Measurements from ENCODE around the gene KCNA3. TPM values are rescaled to one million over a fixed set of nuclear protein-coding genes. Genes with fewer than 3 reads are reported as not detected.

The KCNA3 gene
- total RNA-seq, 3 donors from 2014 or later: 1.5 to 2.7 (median 1.9) TPM

DNA sequence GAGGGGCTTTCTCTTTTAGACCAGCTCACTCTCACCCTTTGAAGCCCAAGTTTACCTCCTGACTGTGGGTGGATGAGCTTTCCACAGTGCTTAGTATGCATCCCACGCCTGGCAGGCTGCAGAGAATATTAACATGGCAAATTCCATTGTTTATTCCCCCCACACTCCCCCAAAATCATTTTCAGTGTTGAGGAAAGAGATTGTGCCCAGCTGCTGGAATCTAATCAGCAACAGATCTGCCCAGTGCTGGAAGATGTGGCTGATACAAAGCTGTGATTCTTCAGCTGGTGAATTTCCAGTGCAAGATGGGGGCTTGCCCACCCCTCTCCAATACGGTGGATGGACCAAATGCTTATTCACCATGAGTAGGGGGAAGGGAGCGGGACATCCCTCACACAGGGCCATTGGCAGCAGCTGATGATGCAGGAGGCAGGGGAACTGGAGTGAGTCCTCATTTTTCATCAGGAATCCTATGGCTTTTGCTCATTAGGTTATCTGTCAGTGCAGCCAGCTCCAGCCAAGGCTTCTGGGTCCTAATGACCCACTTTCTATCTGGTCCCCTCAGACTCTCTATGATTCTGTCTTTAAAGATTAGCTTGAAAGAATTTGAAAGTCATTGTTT, 39.7 kb upstream of the KCNA3 start:
- no peak overlapping the region for H3K4me3 ChIP-seq
- DNase-seq (no peak), ATAC-seq (no peak)
- TF ChIP-seq CTCF (IDR thresholded peaks at IDR 0.05): no peak
- H3K36me3 ChIP-seq (ENCODE audit: low read depth): no peaks in the 10 kb centered on the region
- H3K4me1 ChIP-seq (ENCODE audit: low read depth): no peaks in the 10 kb centered on the region
- intact Hi-C loops (cut with DNase I, micrococcal nuclease): no loop called here
- H3K9me3 ChIP-seq: no peaks in the 10 kb centered on the region

- intact Hi-C loops (cut with DNase I, micrococcal nuclease): no loop called here
- Histone ChIP-seq H3K4me3 (no peak overlapping the region), H3K36me3 (ENCODE audit: low read depth) (no peaks in the 10 kb centered on the region), H3K4me1 (ENCODE audit: low read depth) (no peaks in the 10 kb centered on the region), H3K9me3 (no peaks in the 10 kb centered on the region)
- no peak for TF ChIP-seq CTCF (IDR thresholded peaks at IDR 0.05)
- DNase-seq: no peak
- no peak for ATAC-seq
These were observed 38.5 kb upstream of the KCNA3 start for GRCh38 chr1:110713221-110713620.

DNA sequence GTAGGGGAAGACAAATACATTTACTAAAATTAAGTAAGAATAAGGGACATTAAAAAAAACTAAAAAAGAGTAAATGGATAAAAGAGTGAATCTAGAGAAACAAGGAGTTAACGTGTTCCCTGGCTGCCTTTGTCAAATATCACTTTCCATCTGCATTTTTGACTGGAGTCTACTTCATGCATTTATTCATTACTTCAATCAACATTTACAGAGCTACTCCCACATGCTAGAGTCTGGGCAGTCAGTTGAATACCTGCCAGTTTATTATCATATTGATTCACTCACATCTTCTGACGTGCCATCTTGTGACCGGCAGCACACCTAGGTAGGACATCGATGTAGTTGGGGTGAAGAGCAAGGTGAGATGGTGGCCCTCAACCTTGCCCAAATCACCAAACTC, 35.6 kb upstream of the KCNA3 start:
- no peak for TF ChIP-seq CTCF (IDR thresholded peaks at IDR 0.05)
- no peak for ATAC-seq

GRCh38 chr1:110708974-110709440, 34.3 kb upstream of the KCNA3 start:
- intact Hi-C loops (cut with DNase I, micrococcal nuclease): no loop called here
- Histone ChIP-seq H3K4me1 (ENCODE audit: low read depth) (no peaks in the 10 kb centered on the region), H3K9me3 (no peaks in the 10 kb centered on the region), H3K4me3 (no peak overlapping the region), H3K36me3 (ENCODE audit: low read depth) (no peaks in the 10 kb centered on the region)
- no peak for DNase-seq
- ATAC-seq: no peak
- no peak for TF ChIP-seq CTCF (IDR thresholded peaks at IDR 0.05)

More for the DNA sequence above, 35.6 kb upstream of the KCNA3 start:
- no peaks in the 10 kb centered on the region for H3K9me3 ChIP-seq
- no peaks in the 10 kb centered on the region for H3K4me1 ChIP-seq (ENCODE audit: low read depth)
- DNase-seq: no peak
- intact Hi-C loops (cut with DNase I, micrococcal nuclease): no loop called here
- H3K4me3 ChIP-seq: no peak overlapping the region
- H3K36me3 ChIP-seq (ENCODE audit: low read depth): no peaks in the 10 kb centered on the region

DNA sequence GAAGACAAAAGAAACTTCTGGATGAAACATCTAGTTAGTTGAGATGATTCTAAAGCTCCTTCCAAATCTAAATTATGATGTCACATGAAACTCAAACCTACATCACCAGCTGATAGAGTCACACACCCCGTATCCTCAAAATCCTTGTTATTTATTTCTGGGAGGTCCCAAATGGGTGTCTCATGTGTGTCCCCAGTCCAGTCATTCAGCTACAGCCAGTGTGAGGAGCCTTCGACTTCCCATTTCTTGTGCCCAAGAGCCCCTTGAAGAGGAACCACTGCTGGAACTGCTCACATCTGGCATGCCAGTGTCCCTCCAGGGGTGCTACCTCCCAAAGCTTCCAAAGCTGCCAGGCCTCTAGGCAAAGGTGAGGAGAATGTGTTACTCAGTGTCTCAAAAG, 32.5 kb upstream of the KCNA3 start:
- no peaks in the 10 kb centered on the region for H3K36me3 ChIP-seq (ENCODE audit: low read depth)
- H3K9me3 ChIP-seq: no peaks in the 10 kb centered on the region
- ATAC-seq (no peak), DNase-seq (no peak)
- intact Hi-C loops (cut with DNase I, micrococcal nuclease): no loop called here
- TF ChIP-seq CTCF (IDR thresholded peaks at IDR 0.05): no peak
- no peaks in the 10 kb centered on the region for H3K4me1 ChIP-seq (ENCODE audit: low read depth)
- no peak overlapping the region for H3K4me3 ChIP-seq

GRCh38 chr1:110706621-110707020, 31.9 kb upstream of the KCNA3 start:
- Histone ChIP-seq H3K4me3 (no peak overlapping the region), H3K9me3 (no peaks in the 10 kb centered on the region), H3K36me3 (ENCODE audit: low read depth) (no peaks in the 10 kb centered on the region), H3K4me1 (ENCODE audit: low read depth) (no peaks in the 10 kb centered on the region)
- TF ChIP-seq CTCF (IDR thresholded peaks at IDR 0.05): no peak
- intact Hi-C loops (cut with DNase I, micrococcal nuclease): no loop called here
- ATAC-seq (no peak), DNase-seq (no peak)
